Astrocyte (in vitro differentiated cells and primary cell): ENCODE data around the gene CD226. TPM values are rescaled to one million over a fixed set of nuclear protein-coding genes. Genes with fewer than 3 reads are reported as not detected.

Experiments used
- DNase-seq: peaks from one replicate; pipeline ENCODE4 v3.0.0-alpha.2; 2010; ENCODE audit warnings: low read depth
- FAIRE-seq: peaks from 2 replicates; lab custom pipeline; 2011; peaks lifted over from hg19 to GRCh38; lab: Jason Lieb, UNC
- H2AFZ ChIP-seq: 2 replicates; pipeline ENCODE4 v1.6.0; 2012; ENCODE audit warnings: low read depth, low read length, inconsistent platforms
- H3K27ac ChIP-seq: 2 replicates; pipeline ENCODE4 v1.5.1; 2011; ENCODE audit warnings: low read depth, low read length, inconsistent platforms
- H3K27me3 ChIP-seq: 2 replicates; pipeline ENCODE4 v1.6.0; 2011; ENCODE audit warnings: low read length, inconsistent platforms; ENCODE audit not compliant: insufficient read depth
- H3K36me3 ChIP-seq: 2 replicates; pipeline ENCODE4 v1.5.1; 2011; ENCODE audit warnings: low read length, inconsistent platforms; ENCODE audit not compliant: insufficient read depth
- H3K4me1 ChIP-seq: 2 replicates; pipeline ENCODE4 v1.5.1; 2011; ENCODE audit warnings: low read length, inconsistent platforms; ENCODE audit not compliant: insufficient read depth
- H3K4me2 ChIP-seq: 2 replicates; pipeline ENCODE4 v1.6.0; 2012; ENCODE audit warnings: low read length, inconsistent platforms
- H3K4me3 ChIP-seq: 2 replicates; pipeline ENCODE4 v1.5.1; 2011; ENCODE audit warnings: low read depth, mild to moderate bottlenecking, low read length, inconsistent platforms; ENCODE audit not compliant: insufficient read depth
- H3K79me2 ChIP-seq: 2 replicates; pipeline ENCODE4 v1.6.0; 2012; ENCODE audit warnings: mild to moderate bottlenecking, low read length, inconsistent platforms; ENCODE audit not compliant: insufficient read depth
- H3K9ac ChIP-seq: 2 replicates; pipeline ENCODE4 v1.6.0; 2012; ENCODE audit warnings: mild to moderate bottlenecking, low read length, inconsistent platforms
- H3K9me3 ChIP-seq: 2 replicates; pipeline ENCODE4 v1.5.1; 2012; ENCODE audit warnings: low read depth, mild to moderate bottlenecking, low read length, inconsistent platforms; ENCODE audit not compliant: insufficient read depth
- H4K20me1 ChIP-seq: 2 replicates; pipeline ENCODE4 v1.6.0; 2012; ENCODE audit warnings: low read length, inconsistent platforms; ENCODE audit not compliant: insufficient read depth
- H3K27ac Mint-ChIP-seq: one replicate; pipeline ENCODE4 v1.8.0; 2021; ENCODE audit warnings: mild to moderate bottlenecking, mixed read lengths; ENCODE audit not compliant: unreplicated experiment
- H3K27me3 Mint-ChIP-seq: one replicate; pipeline ENCODE4 v1.8.0; 2021; ENCODE audit warnings: low read depth, mixed read lengths; ENCODE audit not compliant: unreplicated experiment
- H3K36me3 Mint-ChIP-seq: one replicate; pipeline ENCODE4 v1.8.0; 2021; ENCODE audit warnings: low read depth, mixed read lengths; ENCODE audit not compliant: unreplicated experiment
- H3K4me1 Mint-ChIP-seq: one replicate; pipeline ENCODE4 v1.8.0; 2021; ENCODE audit warnings: low read depth, mixed read lengths; ENCODE audit not compliant: unreplicated experiment
- H3K4me3 Mint-ChIP-seq: one replicate; pipeline ENCODE4 v1.8.0; 2021; ENCODE audit warnings: mild to moderate bottlenecking, moderate library complexity, mixed read lengths; ENCODE audit not compliant: unreplicated experiment
- H3K9me3 Mint-ChIP-seq: one replicate; pipeline ENCODE4 v1.8.0; 2021; ENCODE audit warnings: mild to moderate bottlenecking, mixed read lengths; ENCODE audit not compliant: unreplicated experiment
- EZH2 ChIP-seq: IDR thresholded peaks from 2 replicates; pipeline ENCODE4 v1.6.1; 2012; ENCODE audit warnings: mild to moderate bottlenecking, low read length, inconsistent platforms; ENCODE audit not compliant: insufficient read depth
- total RNA-seq: library from RNA; stranded (reverse); gene quantifications from 2 replicates; pipeline ENCODE4 v1.2.1, GENCODE V29; 2021
- TF ChIP-seq, protein P1 (sequence below): IDR thresholded peaks from 2 replicates; pipeline ENCODE4 v1.5.1; 2011; ENCODE audit warnings: low read depth, mild to moderate bottlenecking, inconsistent platforms, low read length, moderate library complexity; ENCODE audit not compliant: insufficient read depth

The CD226 gene
- total RNA-seq, 1 donor from 2014 or later, result 0.07 TPM

DNA sequence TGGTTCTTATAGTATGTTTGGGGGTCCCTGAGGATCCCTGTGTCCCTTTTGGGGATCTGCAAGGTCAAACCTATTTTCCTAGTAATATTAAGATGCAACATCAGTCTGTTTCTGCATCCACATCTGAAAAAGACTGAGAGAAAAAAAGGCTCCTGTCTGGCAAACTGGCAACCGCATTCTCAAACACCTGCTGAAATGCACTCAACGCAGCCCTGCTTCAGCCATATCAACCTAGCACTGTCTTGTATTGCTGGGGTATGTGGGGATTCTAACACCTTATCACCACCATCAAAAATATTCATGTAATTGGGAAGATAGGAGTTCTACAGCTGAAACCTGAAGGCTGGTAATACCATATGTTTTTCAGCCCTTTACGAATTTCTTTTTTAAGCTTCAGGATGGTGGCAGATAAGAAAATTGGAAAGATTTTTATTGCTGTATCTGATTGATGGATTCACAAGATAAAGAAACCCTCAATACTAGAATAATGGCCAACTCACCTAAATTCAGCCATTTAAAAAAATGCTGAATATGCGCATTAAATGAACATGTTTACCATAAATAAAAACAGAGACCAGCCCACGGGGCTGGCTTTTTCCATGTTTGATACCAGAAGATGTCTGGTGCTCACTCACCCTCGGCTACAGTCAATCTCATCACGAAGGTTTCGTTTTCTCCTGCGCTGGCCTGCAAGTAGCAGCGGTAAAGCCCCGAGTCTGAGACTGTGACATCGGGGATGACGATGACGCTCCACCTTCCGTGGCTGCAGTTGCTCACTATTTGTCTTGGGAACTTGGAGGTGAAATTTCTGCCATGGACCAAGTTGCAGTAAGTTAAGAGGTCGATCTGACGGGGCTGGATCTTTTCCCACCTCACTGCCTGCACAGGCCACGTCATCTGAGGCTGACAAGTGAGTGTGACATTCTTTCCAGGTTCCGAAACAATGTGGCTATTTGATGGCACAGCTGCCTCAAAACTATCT lies 52.3 kb downstream of the CD226 start:
- no peaks in the 10 kb centered on the region for H3K36me3 Mint-ChIP-seq
- no peak overlapping the region for H3K9ac ChIP-seq
- H3K9me3 Mint-ChIP-seq, result peaks cover 7% of the 10 kb centered on the region
- FAIRE-seq (no peak), DNase-seq (no peak)
- H3K4me1 ChIP-seq, result no peaks in the 10 kb centered on the region
- peaks cover 6% of the 10 kb centered on the region for H3K4me1 Mint-ChIP-seq
- H3K4me3 ChIP-seq, result no peak overlapping the region
- H3K36me3 ChIP-seq, result no peaks in the 10 kb centered on the region
- H3K79me2 ChIP-seq, result no peaks in the 10 kb centered on the region
- no peaks in the 10 kb centered on the region for H3K27me3 ChIP-seq
- TF ChIP-seq, protein P1, sequence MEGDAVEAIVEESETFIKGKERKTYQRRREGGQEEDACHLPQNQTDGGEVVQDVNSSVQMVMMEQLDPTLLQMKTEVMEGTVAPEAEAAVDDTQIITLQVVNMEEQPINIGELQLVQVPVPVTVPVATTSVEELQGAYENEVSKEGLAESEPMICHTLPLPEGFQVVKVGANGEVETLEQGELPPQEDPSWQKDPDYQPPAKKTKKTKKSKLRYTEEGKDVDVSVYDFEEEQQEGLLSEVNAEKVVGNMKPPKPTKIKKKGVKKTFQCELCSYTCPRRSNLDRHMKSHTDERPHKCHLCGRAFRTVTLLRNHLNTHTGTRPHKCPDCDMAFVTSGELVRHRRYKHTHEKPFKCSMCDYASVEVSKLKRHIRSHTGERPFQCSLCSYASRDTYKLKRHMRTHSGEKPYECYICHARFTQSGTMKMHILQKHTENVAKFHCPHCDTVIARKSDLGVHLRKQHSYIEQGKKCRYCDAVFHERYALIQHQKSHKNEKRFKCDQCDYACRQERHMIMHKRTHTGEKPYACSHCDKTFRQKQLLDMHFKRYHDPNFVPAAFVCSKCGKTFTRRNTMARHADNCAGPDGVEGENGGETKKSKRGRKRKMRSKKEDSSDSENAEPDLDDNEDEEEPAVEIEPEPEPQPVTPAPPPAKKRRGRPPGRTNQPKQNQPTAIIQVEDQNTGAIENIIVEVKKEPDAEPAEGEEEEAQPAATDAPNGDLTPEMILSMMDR, result no peak
- no peak for TF ChIP-seq EZH2
- H2AFZ ChIP-seq, result no peak overlapping the region
- no peak overlapping the region for H3K4me2 ChIP-seq
- H3K27ac Mint-ChIP-seq, result no peak overlapping the region
- no peaks in the 10 kb centered on the region for H3K9me3 ChIP-seq
- H3K4me3 Mint-ChIP-seq, result no peak overlapping the region
- no peak overlapping the region for H3K27ac ChIP-seq
- no peaks in the 10 kb centered on the region for H4K20me1 ChIP-seq
- no peaks in the 10 kb centered on the region for H3K27me3 Mint-ChIP-seq

DNA sequence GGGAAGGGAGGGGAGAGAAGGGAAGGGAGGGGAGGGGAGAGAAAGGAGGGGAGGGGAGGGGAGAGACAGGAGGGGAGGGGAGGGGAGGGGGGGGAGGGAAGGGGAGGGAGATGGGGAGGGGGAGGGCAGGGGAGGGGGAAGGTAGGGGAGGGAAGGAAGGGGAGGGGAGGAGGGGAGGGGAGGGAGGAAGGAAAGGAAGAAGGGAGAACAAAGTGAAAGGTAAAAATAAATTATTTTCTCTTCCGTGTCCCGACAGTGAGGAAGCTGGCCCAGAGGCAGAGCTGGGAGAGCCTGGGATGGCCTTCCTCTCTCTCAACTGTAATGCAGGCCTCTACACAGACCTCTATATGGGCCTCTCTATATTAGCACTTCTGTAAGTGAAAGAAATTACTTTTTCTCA lies 53.2 kb downstream of the CD226 start:
- Histone ChIP-seq H3K9me3 (no peaks in the 10 kb centered on the region), H3K9ac (no peak overlapping the region), H3K36me3 (no peaks in the 10 kb centered on the region), H3K27ac (no peak overlapping the region), H3K4me3 (no peak overlapping the region), H3K79me2 (no peaks in the 10 kb centered on the region), H4K20me1 (no peaks in the 10 kb centered on the region), H2AFZ (no peak overlapping the region), H3K27me3 (no peaks in the 10 kb centered on the region), H3K4me2 (no peak overlapping the region), H3K4me1 (no peaks in the 10 kb centered on the region)
- TF ChIP-seq EZH2, result no peak
- TF ChIP-seq, protein P1, result no peak
- no peak overlapping the region for H3K27ac Mint-ChIP-seq
- no peaks in the 10 kb centered on the region for H3K27me3 Mint-ChIP-seq
- H3K4me1 Mint-ChIP-seq, result peaks cover 6% of the 10 kb centered on the region
- no peak for DNase-seq
- no peak for FAIRE-seq
- H3K36me3 Mint-ChIP-seq, result no peaks in the 10 kb centered on the region
- peaks cover 5% of the 10 kb centered on the region for H3K9me3 Mint-ChIP-seq
- H3K4me3 Mint-ChIP-seq, result no peak overlapping the region

DNA sequence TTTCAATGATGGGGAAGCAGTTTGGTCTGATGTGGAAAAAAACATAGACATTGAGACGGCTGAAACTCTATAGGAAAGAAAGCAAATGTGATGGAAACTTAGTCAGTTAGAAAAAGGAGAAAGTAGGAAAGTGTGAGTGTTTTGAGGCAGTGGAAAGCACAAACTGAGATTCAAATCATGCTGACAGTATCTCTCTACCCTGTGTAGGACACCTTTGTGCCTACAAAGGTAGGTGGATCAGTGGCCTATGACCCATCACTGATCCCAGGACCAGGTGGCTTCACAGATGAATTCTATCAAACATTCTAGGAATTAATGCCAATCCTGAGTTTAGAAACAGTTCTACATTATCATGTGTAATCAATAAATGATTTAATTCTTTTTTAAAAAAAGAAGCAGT lies 57.1 kb downstream of the CD226 start:
- H3K27me3 Mint-ChIP-seq, result no peaks in the 10 kb centered on the region
- Histone ChIP-seq H3K36me3 (no peaks in the 10 kb centered on the region), H3K9me3 (no peaks in the 10 kb centered on the region), H2AFZ (no peak overlapping the region), H3K79me2 (no peaks in the 10 kb centered on the region), H3K27ac (no peak overlapping the region), H3K4me2 (no peak overlapping the region), H4K20me1 (no peaks in the 10 kb centered on the region), H3K4me3 (no peak overlapping the region), H3K9ac (no peak overlapping the region), H3K27me3 (no peaks in the 10 kb centered on the region), H3K4me1 (no peaks in the 10 kb centered on the region)
- DNase-seq (no peak), FAIRE-seq (no peak)
- H3K9me3 Mint-ChIP-seq, result peaks cover 5% of the 10 kb centered on the region
- H3K27ac Mint-ChIP-seq, result no peak overlapping the region
- TF ChIP-seq EZH2, result no peak
- TF ChIP-seq, protein P1, result no peak
- H3K4me3 Mint-ChIP-seq, result no peak overlapping the region
- no peaks in the 10 kb centered on the region for H3K36me3 Mint-ChIP-seq
- H3K4me1 Mint-ChIP-seq, result no peaks in the 10 kb centered on the region
